Nephron (organoid): Measurements from ENCODE around the gene PRPSAP2.
A peak's percentile ranks its signal among the peaks of the same experiment; 100 is the strongest.

Experiments
- H3K27ac Mint-ChIP-seq, 3 experiments: 2 replicates each; pipeline ENCODE4 v1.8.0; 2020; ENCODE audit warnings: mixed read lengths in 3 of 3, mild to moderate bottlenecking in 2 of 3, moderate library complexity in 1 of 3
- H3K27me3 Mint-ChIP-seq: 2 replicates; pipeline ENCODE4 v1.8.0; 2021; ENCODE audit warnings: low read depth, mild to moderate bottlenecking, moderate library complexity, mixed read lengths
- H3K36me3 Mint-ChIP-seq: 2 replicates; pipeline ENCODE4 v1.8.0; 2020; ENCODE audit warnings: low read depth, mixed read lengths
- H3K4me1 Mint-ChIP-seq: 2 replicates; pipeline ENCODE4 v1.8.0; 2020; ENCODE audit warnings: mixed read lengths
- H3K4me3 Mint-ChIP-seq, 3 experiments: 2 replicates each; pipeline ENCODE4 v1.8.0; 2020; ENCODE audit warnings: mild to moderate bottlenecking in 3 of 3, mixed read lengths in 3 of 3, moderate library complexity in 2 of 3
- H3K9me3 Mint-ChIP-seq: 2 replicates; pipeline ENCODE4 v1.8.0; 2020; ENCODE audit warnings: mixed read lengths
- CTCF ChIP-seq, 3 experiments: fragments of 200-600 bp; sonication (generic); IDR thresholded peaks; one replicate each; pipeline ENCODE4 v1.5.0; 2021; ENCODE audit warnings: antibody characterized with exemption in 3 of 3; ENCODE audit not compliant: unreplicated experiment in 3 of 3

Gene PRPSAP2

GRCh38 chr17:18960803-18961511, 103.0 kb downstream of the PRPSAP2 start:
- peak; percentile 86 to 93 (median 92) for TF ChIP-seq CTCF (IDR thresholded peaks at IDR 0.05; ENCODE audit: unreplicated experiment in 3 of 3)
- Mint-ChIP-seq H3K27ac (peak overlapping the region in 1 of 3 experiments; percentile 60), H3K36me3 (no peaks in the 10 kb centered on the region), H3K27me3 (peaks cover 7% of the 10 kb centered on the region), H3K4me1 (no peaks in the 10 kb centered on the region), H3K4me3 (no peak overlapping the region), H3K9me3 (no peaks in the 10 kb centered on the region)

GRCh38 chr17:18961634-18962493, 103.9 kb downstream of the PRPSAP2 start:
- Mint-ChIP-seq H3K27me3 (peaks cover 8% of the 10 kb centered on the region), H3K4me1 (no peaks in the 10 kb centered on the region), H3K4me3 (no peak overlapping the region), H3K27ac (peak overlapping the region; percentile 14 to 48 (median 16)), H3K36me3 (no peaks in the 10 kb centered on the region), H3K9me3 (no peaks in the 10 kb centered on the region)
- TF ChIP-seq CTCF (IDR thresholded peaks at IDR 0.05; ENCODE audit: unreplicated experiment in 3 of 3), result no peak

GRCh38 chr17:18962494-18962815, 104.5 kb downstream of the PRPSAP2 start:
- no peak overlapping the region for H3K4me3 Mint-ChIP-seq
- H3K27ac Mint-ChIP-seq, result peak overlapping the region; percentile 14 to 34 (median 16)
- peaks cover 8% of the 10 kb centered on the region for H3K27me3 Mint-ChIP-seq
- no peaks in the 10 kb centered on the region for H3K36me3 Mint-ChIP-seq
- no peaks in the 10 kb centered on the region for H3K9me3 Mint-ChIP-seq
- peaks cover 5% of the 10 kb centered on the region for H3K4me1 Mint-ChIP-seq
- TF ChIP-seq CTCF (IDR thresholded peaks at IDR 0.05; ENCODE audit: unreplicated experiment in 3 of 3), result no peak

- no peak for TF ChIP-seq CTCF (IDR thresholded peaks at IDR 0.05; ENCODE audit: unreplicated experiment in 3 of 3)
- Mint-ChIP-seq H3K27me3 (peaks cover 8% of the 10 kb centered on the region), H3K4me3 (no peak overlapping the region), H3K27ac (peak overlapping the region in 1 of 3 experiments; percentile 51), H3K4me1 (peaks cover 9% of the 10 kb centered on the region), H3K36me3 (no peaks in the 10 kb centered on the region), H3K9me3 (no peaks in the 10 kb centered on the region)
Observed at GRCh38 chr17:18963126-18964017, 105.4 kb downstream of the PRPSAP2 start.

- Mint-ChIP-seq H3K36me3 (no peaks in the 10 kb centered on the region), H3K27me3 (peaks cover 8% of the 10 kb centered on the region), H3K4me1 (peaks cover 9% of the 10 kb centered on the region), H3K4me3 (no peak overlapping the region), H3K9me3 (no peaks in the 10 kb centered on the region), H3K27ac (no peak overlapping the region)
- no peak for TF ChIP-seq CTCF (IDR thresholded peaks at IDR 0.05; ENCODE audit: unreplicated experiment in 3 of 3)
Observed at GRCh38 chr17:18964018-18964351, 106.1 kb downstream of the PRPSAP2 start.
